Astrocyte of the spinal cord (primary cell): ENCODE measurements around the gene RETREG1.

Experiments
- DNase-seq: peaks from one replicate; pipeline ENCODE4 v3.0.0; 2011; ENCODE audit warnings: low read depth, low spot score
- H3K4me3 ChIP-seq: 2 replicates; pipeline ENCODE4 v1.5.1; 2011; ENCODE audit warnings: low read depth, mild to moderate bottlenecking, low read length, moderate library complexity
- in situ Hi-C: cut with HindIII; loops from 2 replicates; pipeline ENCODE4 v1.10.0; 2017; ENCODE audit warnings: low sequenced_read_pairs
- TF ChIP-seq, protein P1 (sequence below): IDR thresholded peaks from 2 replicates; pipeline ENCODE4 v1.5.1; 2012; ENCODE audit warnings: low read depth, mild to moderate bottlenecking, low read length, inconsistent platforms

Gene RETREG1, protein sequence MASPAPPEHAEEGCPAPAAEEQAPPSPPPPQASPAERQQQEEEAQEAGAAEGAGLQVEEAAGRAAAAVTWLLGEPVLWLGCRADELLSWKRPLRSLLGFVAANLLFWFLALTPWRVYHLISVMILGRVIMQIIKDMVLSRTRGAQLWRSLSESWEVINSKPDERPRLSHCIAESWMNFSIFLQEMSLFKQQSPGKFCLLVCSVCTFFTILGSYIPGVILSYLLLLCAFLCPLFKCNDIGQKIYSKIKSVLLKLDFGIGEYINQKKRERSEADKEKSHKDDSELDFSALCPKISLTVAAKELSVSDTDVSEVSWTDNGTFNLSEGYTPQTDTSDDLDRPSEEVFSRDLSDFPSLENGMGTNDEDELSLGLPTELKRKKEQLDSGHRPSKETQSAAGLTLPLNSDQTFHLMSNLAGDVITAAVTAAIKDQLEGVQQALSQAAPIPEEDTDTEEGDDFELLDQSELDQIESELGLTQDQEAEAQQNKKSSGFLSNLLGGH

DNA sequence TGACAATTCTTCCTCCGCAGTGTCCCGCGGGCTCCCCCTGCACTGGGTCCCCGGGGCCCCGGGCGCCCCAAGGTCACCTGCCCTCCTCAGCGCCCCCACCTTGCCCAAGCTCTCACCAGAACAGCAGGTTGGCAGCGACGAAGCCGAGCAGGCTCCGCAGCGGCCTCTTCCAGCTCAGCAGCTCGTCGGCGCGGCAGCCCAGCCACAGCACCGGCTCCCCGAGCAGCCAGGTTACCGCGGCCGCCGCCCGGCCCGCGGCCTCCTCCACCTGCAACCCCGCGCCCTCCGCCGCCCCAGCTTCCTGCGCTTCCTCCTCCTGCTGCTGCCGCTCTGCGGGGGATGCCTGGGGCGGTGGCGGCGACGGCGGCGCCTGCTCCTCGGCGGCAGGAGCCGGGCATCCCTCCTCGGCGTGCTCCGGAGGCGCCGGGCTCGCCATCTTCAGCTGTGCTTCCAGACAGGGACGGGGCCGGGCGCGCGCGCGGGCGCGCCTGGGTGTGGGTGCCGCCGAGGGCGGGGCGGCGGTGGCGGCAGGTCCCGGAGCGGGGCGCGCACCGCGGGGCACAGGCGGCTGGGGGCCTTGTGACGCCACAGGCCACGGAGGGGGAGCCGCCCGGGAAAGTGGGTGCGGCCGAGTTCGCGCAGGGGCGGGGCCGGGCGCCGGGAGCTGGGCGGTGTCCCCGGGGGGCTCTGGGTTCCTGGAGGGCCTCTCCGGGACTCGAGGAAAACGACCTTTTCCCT is at the start of gene RETREG1:
TSS of gene RETREG1 (minus strand) at position 462 of the 738 bp plus-strand sequence. CDS start at position 436, 26 bp downstream.
- DNase-seq, result peak; percentile 6
- TF ChIP-seq, protein P1, sequence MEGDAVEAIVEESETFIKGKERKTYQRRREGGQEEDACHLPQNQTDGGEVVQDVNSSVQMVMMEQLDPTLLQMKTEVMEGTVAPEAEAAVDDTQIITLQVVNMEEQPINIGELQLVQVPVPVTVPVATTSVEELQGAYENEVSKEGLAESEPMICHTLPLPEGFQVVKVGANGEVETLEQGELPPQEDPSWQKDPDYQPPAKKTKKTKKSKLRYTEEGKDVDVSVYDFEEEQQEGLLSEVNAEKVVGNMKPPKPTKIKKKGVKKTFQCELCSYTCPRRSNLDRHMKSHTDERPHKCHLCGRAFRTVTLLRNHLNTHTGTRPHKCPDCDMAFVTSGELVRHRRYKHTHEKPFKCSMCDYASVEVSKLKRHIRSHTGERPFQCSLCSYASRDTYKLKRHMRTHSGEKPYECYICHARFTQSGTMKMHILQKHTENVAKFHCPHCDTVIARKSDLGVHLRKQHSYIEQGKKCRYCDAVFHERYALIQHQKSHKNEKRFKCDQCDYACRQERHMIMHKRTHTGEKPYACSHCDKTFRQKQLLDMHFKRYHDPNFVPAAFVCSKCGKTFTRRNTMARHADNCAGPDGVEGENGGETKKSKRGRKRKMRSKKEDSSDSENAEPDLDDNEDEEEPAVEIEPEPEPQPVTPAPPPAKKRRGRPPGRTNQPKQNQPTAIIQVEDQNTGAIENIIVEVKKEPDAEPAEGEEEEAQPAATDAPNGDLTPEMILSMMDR, result no peak
- in situ Hi-C loops, result no loop called here
- peak within 1 kb of the TSS; percentile 51 for H3K4me3 ChIP-seq

DNA sequence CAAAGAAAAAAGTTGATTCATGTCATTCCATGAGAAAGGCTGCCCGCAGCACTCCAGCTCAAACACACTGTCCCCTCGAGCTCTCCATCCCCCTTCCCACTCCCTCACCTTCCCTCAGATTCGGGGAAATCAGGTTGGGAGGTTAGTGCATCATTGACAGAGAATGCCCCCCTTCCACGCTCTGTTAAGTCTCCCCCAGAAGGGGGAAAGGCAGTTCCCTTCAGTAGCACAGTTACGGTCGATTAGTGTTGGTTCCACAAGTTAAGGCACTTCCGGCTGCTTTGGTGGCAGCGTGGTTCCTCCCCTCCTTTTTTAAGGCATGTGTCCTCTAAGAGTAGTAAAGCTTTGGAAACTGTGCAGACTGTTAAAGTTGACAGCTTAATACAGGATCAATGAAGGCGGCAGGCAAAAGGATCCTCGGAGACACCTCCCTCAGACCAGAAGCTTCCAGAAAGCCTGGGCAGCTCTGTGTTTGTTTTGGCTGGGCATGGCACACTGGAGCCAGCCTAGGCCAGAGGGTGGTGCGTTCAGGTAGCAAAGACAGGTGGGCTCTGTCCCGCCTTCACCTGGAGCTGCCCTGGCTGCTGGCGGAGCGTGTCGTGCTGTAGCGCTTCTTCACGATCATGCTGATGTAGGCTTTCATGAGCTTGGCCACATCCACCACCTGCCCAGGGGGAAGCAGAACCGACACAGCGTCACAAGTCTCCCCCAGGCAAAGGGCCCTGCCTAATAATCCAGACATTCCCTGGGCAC is 49.5 kb upstream of the RETREG1 start:
- DNase-seq, result no peak
- H3K4me3 ChIP-seq, result no peak overlapping the region
- TF ChIP-seq, protein P1, result no peak
- in situ Hi-C loops, result no loop called here

DNA sequence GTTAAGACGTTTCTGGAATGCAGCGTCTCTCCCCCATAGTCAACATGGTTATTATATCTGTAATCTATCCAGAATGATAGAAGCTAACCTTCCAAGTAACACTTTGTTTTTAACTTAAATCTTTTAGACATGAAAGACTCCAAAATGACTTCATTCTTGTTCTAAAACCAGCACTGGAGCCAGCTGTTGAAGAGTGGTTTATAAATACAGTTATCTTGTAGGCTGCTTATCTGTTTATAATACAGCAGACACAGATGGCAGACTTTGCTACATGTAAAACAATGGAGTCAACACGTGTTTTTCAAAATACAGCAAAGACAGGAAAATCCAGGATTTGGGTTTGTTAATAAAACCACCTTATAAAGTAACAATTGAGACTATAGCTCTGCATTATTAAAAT is 48.8 kb upstream of the RETREG1 start:
- H3K4me3 ChIP-seq, result no peak overlapping the region
- TF ChIP-seq, protein P1, result no peak
- no peak for DNase-seq
- in situ Hi-C loops, result no loop called here

DNA sequence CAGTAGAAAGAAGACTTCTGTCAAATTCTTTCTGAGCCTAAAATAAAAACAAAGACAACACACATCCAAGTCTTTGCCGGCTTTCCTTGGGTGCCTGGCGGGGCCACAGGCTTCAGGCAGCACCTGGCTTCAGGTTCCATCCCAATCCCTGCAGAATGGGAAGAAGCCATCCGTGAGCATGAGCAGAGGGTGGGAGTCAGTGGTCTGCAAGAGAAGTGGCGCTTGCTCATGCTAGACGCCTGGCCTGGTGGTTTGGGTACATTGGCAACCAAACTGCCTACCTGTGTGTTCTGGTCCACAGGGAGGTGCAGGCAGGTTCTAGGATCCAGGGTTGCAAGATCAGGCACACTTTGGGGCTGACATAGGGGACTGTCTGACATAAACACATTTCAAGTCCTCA is 47.6 kb upstream of the RETREG1 start:
- DNase-seq, result no peak
- TF ChIP-seq, protein P1, result no peak
- in situ Hi-C loops, result no loop called here
- H3K4me3 ChIP-seq, result no peak overlapping the region

DNA sequence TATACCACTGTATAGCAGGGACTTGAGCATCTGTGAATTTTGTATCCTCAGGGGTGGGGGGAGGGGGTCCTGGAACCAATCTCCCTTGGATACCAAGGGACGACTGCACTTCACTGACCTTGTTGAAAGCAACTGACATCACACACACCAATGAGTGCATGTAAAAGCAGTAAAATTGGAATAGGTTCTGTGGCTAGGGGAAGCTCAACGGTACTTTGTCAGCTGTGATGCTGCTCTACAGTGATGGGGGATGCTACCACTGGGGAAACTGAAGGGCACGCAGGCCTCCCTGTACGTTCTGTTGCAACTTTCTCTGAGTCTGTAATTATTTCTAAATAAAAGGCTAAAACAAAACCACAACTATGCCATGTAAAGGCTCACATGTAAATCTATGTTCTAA is 47.0 kb upstream of the RETREG1 start:
- DNase-seq, result no peak
- no peak overlapping the region for H3K4me3 ChIP-seq
- TF ChIP-seq, protein P1, result no peak
- in situ Hi-C loops, result no loop called here

DNA sequence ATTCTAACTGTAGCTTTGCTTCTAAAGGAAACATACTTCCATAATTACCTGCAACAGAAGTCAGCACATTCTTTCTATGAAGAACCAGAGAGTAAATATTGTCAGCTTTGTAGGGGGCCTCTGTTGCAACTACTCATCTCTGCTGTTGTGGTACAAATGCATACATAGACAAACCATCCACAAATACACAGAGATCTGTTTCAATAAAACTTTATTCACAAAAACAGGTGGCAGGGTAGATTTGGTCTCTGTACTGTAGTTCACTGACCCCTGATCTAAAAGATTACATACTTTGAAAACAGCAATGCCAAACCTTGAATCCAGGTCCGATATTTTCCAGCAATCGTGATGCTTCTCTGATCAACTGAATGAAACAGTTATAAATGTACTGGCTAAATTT is 44.9 kb upstream of the RETREG1 start:
- DNase-seq, result no peak
- TF ChIP-seq, protein P1, result no peak
- H3K4me3 ChIP-seq, result no peak overlapping the region
- in situ Hi-C loops, result no loop called here
